SK-N-DZ (cell line): ENCODE results near the gene MMS19.
A peak's percentile ranks its signal among the peaks of the same experiment; 100 is the strongest.
"Not testable (repeated sequence)": the region's sequence is repeated elsewhere in the genome, so short reads cannot be mapped to it uniquely, and the experiment has no call there.

ENCODE experiments used
- DNase-seq: peaks from one replicate; pipeline ENCODE4 v3.0.0-alpha.2; 2015; ENCODE audit warnings: low spot score
- small RNA-seq, 2 experiments: library from RNA; depleted of rRNA; stranded (forward); fragments of <200 nt; gene quantifications; one replicate each; pipeline ENCODE3, GENCODE V24; 2014

The MMS19 gene

GRCh38 chr10:97425964-97426775 lies 72.1 kb downstream of the MMS19 start, which contains the start of gene PGAM1:
TSS of gene PGAM1 (plus strand) at chr10:97426191. CDS start at chr10:97426308, 117 bp downstream.
- DNase-seq = peak; percentile 95

GRCh38 chr10:97423757-97424098 lies 74.5 kb downstream of the MMS19 start:
- not testable (repeated sequence) for DNase-seq

- DNase-seq = no peak
These were observed 81.7 kb downstream of the MMS19 start for GRCh38 chr10:97416565-97416964.

GRCh38 chr10:97412891-97413304 lies 85.3 kb downstream of the MMS19 start:
- DNase-seq = no peak

GRCh38 chr10:97411406-97411805 lies 86.8 kb downstream of the MMS19 start:
- no peak for DNase-seq

- no peak for DNase-seq
These were observed 89.7 kb downstream of the MMS19 start for GRCh38 chr10:97408496-97408992.

Small RNA genes lying within 50 kb of the gene (small RNA-seq; reads per million reads assigned to genes)
- gene RF00019 = 0 reads per million in 2 experiments
